GM23248 (cell line): ENCODE results near the gene RAB15. TPM values are rescaled to one million over a fixed set of nuclear protein-coding genes. Genes with fewer than 3 reads are reported as not detected.

Experiments
- DNase-seq: peaks from one replicate; pipeline ENCODE4 v3.0.0-alpha.2; 2015
- H2AFZ ChIP-seq: fragments of 200-600 bp; sonication (generic); 2 replicates; pipeline ENCODE4 v1.6.1; 2016; ENCODE audit warnings: antibody characterized with exemption
- H3F3A ChIP-seq: fragments of 200-600 bp; sonication (generic); 2 replicates; pipeline ENCODE4 v1.6.1; 2016; ENCODE audit warnings: mild to moderate bottlenecking, antibody characterized with exemption, mixed run types; ENCODE audit not compliant: insufficient read depth
- H3K27ac ChIP-seq: fragments of 200-600 bp; sonication (generic); 2 replicates; pipeline ENCODE4 v1.5.1; 2016; ENCODE audit warnings: mild to moderate bottlenecking
- H3K27me3 ChIP-seq: fragments of 200-600 bp; sonication (generic); replicated peaks from 2 replicates; pipeline ENCODE4 v1.6.1; 2016; ENCODE audit warnings: mild to moderate bottlenecking; ENCODE audit not compliant: insufficient read depth
- H3K36me3 ChIP-seq: fragments of 200-600 bp; sonication (generic); 2 replicates; pipeline ENCODE4 v1.6.1; 2016; ENCODE audit warnings: low read depth, mild to moderate bottlenecking
- H3K4me1 ChIP-seq: fragments of 200-600 bp; sonication (generic); 2 replicates; pipeline ENCODE4 v1.6.1; 2016; ENCODE audit warnings: mild to moderate bottlenecking; ENCODE audit not compliant: insufficient read depth
- H3K4me2 ChIP-seq: fragments of 200-600 bp; sonication (generic); one replicate; pipeline ENCODE4 v1.6.1; 2016; ENCODE audit warnings: mild to moderate bottlenecking; ENCODE audit not compliant: unreplicated experiment
- H3K4me3 ChIP-seq: fragments of 200-600 bp; sonication (generic); 2 replicates; pipeline ENCODE4 v1.5.1; 2016; ENCODE audit warnings: mild to moderate bottlenecking
- H3K79me2 ChIP-seq: fragments of 200-600 bp; sonication (generic); 2 replicates; pipeline ENCODE4 v1.6.1; 2016; ENCODE audit warnings: mild to moderate bottlenecking; ENCODE audit not compliant: insufficient read depth
- H3K9ac ChIP-seq: fragments of 200-600 bp; sonication (generic); 2 replicates; pipeline ENCODE4 v1.6.1; 2016; ENCODE audit warnings: mild to moderate bottlenecking
- H3K9me2 ChIP-seq: fragments of 200-600 bp; sonication (generic); 2 replicates; pipeline ENCODE4 v1.6.1; 2016; ENCODE audit warnings: mixed run types, mild to moderate bottlenecking, moderate library complexity; ENCODE audit not compliant: insufficient read depth
- H3K9me3 ChIP-seq: fragments of 200-600 bp; sonication (generic); one replicate; pipeline ENCODE4 v1.6.1; 2017; ENCODE audit warnings: low read depth
- H4K20me1 ChIP-seq: fragments of 200-600 bp; sonication (generic); 2 replicates; pipeline ENCODE4 v1.6.0; 2016; ENCODE audit not compliant: insufficient read depth
- EZH2 ChIP-seq: fragments of 200-600 bp; sonication (generic); IDR thresholded peaks from 2 replicates; pipeline ENCODE4 v1.6.1; 2018; ENCODE audit warnings: antibody characterized with exemption, mild to moderate bottlenecking; ENCODE audit not compliant: insufficient read depth, poor library complexity, severe bottlenecking
- EZH2phosphoT487 ChIP-seq: fragments of 200-600 bp; sonication (generic); IDR thresholded peaks from 2 replicates; pipeline ENCODE4 v1.6.1; 2018; ENCODE audit warnings: antibody characterized with exemption, moderate library complexity, mild to moderate bottlenecking, low read depth; ENCODE audit not compliant: insufficient read depth
- WGBS, 2 experiments: methylation state at CpG; one replicate each; pipeline ENCODE4 v1.1.6; 2015 to 2017; ENCODE audit warnings: low lambda C conversion rate in 2 of 2, low coverage in 1 of 2; ENCODE audit errors: missing lambda C conversion rate in 2 of 2; 5-methylcytosine and 5-hydroxymethylcytosine counted together
- in situ Hi-C: fragments of 300-500 bp; cut with MboI; formaldehyde crosslinking; loops from 2 replicates; pipeline ENCODE4 v1.15.0; 2020
- polyA plus RNA-seq: library from polyadenylated mRNA; unstranded; fragments of >200 nt; fragmentation: Nextera tagmentation; extraction: Ambion mirVana; gene quantifications from 2 replicates; pipeline ENCODE4 v1.2.1, GENCODE V29; 2016
- total RNA-seq: library from RNA; depleted of rRNA; stranded (reverse); fragments of >200 nt; shearing (Covaris generic); gene quantifications from 2 replicates; pipeline ENCODE4 v1.2.3, GENCODE V29; 2014

Gene RAB15
- total and polyA plus RNA-seq, 2 experiments from 2014 or later = 2.0 to 4.3 TPM

GRCh38 chr14:64966976-64967375, 5.2 kb downstream of the RAB15 start:
- Histone ChIP-seq H3K79me2 (no peaks in the 10 kb centered on the region), H3K9ac (no peak overlapping the region), H3F3A (no peaks in the 10 kb centered on the region), H3K4me1 (no peaks in the 10 kb centered on the region), H3K9me3 (no peaks in the 10 kb centered on the region), H3K9me2 (no peaks in the 10 kb centered on the region), H3K27ac (no peak overlapping the region), H2AFZ (no peak overlapping the region), H3K4me3 (no peak overlapping the region), H3K36me3 (no peaks in the 10 kb centered on the region), H3K27me3 (no peaks in the 10 kb centered on the region), H3K4me2 (no peak overlapping the region), H4K20me1 (no peaks in the 10 kb centered on the region)
- DNase-seq = no peak
- WGBS, 2 experiments = 44 to 50% methylated on average over 2 of the region's 2 CpGs
- no peak for TF ChIP-seq EZH2phosphoT487
- TF ChIP-seq EZH2 = no peak
- in situ Hi-C loops = no loop called here

- H3K9me3 ChIP-seq = no peaks in the 10 kb centered on the region
- in situ Hi-C loops = no loop called here
- TF ChIP-seq EZH2phosphoT487 = no peak
- TF ChIP-seq EZH2 = no peak
These were observed 6.7 kb downstream of the RAB15 start for GRCh38 chr14:64965356-64966000.

GRCh38 chr14:64963611-64964010, 8.5 kb downstream of the RAB15 start:
- Histone ChIP-seq H3K4me3 (no peak overlapping the region), H3K36me3 (no peaks in the 10 kb centered on the region), H3K9me2 (no peaks in the 10 kb centered on the region), H3K27ac (no peak overlapping the region), H3K27me3 (no peaks in the 10 kb centered on the region), H3K4me2 (no peak overlapping the region), H3K4me1 (no peaks in the 10 kb centered on the region), H3K9ac (no peak overlapping the region), H4K20me1 (no peaks in the 10 kb centered on the region), H2AFZ (no peak overlapping the region), H3K9me3 (no peaks in the 10 kb centered on the region), H3K79me2 (no peaks in the 10 kb centered on the region), H3F3A (no peaks in the 10 kb centered on the region)
- no peak for TF ChIP-seq EZH2phosphoT487
- no peak for TF ChIP-seq EZH2
- in situ Hi-C loops = no loop called here
- no peak for DNase-seq
- WGBS, 2 experiments = 0 to 13% methylated on average over 1 of the region's 1 CpG

More at GRCh38 chr14:64965356-64966000, 6.7 kb downstream of the RAB15 start:
- H3K4me2 ChIP-seq = no peak overlapping the region
- no peaks in the 10 kb centered on the region for H3K27me3 ChIP-seq
- no peak overlapping the region for H3K9ac ChIP-seq
- no peaks in the 10 kb centered on the region for H3K9me2 ChIP-seq
- H4K20me1 ChIP-seq = no peaks in the 10 kb centered on the region
- no peak overlapping the region for H3K4me3 ChIP-seq
- H3K36me3 ChIP-seq = no peaks in the 10 kb centered on the region
- H3K79me2 ChIP-seq = no peaks in the 10 kb centered on the region
- no peak overlapping the region for H3K27ac ChIP-seq
- no peak for DNase-seq
- no peak overlapping the region for H2AFZ ChIP-seq
- H3K4me1 ChIP-seq = no peaks in the 10 kb centered on the region
- no peaks in the 10 kb centered on the region for H3F3A ChIP-seq
- 87 to 94% methylated on average over 14 to 15 of the region's 15 CpGs for WGBS, 2 experiments

GRCh38 chr14:64960762-64961276, 11.3 kb downstream of the RAB15 start:
- H3K9me2 ChIP-seq = no peaks in the 10 kb centered on the region
- no peaks in the 10 kb centered on the region for H3K9me3 ChIP-seq
- 68 to 72% methylated on average over 5 of the region's 5 CpGs for whole genome bisulfite sequencing, 2 experiments
- H4K20me1 ChIP-seq = no peaks in the 10 kb centered on the region
- H3K27ac ChIP-seq = no peak overlapping the region
- H3K9ac ChIP-seq = no peak overlapping the region
- H3K4me1 ChIP-seq = no peaks in the 10 kb centered on the region
- no peaks in the 10 kb centered on the region for H3K27me3 ChIP-seq
- DNase-seq = no peak
- H3K4me2 ChIP-seq = no peak overlapping the region
- no peaks in the 10 kb centered on the region for H3F3A ChIP-seq
- no peak for TF ChIP-seq EZH2
- TF ChIP-seq EZH2phosphoT487 = no peak
- no peaks in the 10 kb centered on the region for H3K79me2 ChIP-seq
- in situ Hi-C loops = no loop called here
- H3K4me3 ChIP-seq = no peak overlapping the region
- no peak overlapping the region for H2AFZ ChIP-seq
- no peaks in the 10 kb centered on the region for H3K36me3 ChIP-seq
